HPDE6-E6E7 (cell line): ENCODE data around the gene SYNPR.
"Not testable (repeated sequence)": the region's sequence is repeated elsewhere in the genome, so short reads cannot be mapped to it uniquely, and the experiment has no call there.

Source experiments
- DNase-seq: peaks from one replicate; pipeline ENCODE4 v3.0.0; 2011; ENCODE audit warnings: missing footprints; ENCODE audit errors: extremely low spot score

The SYNPR gene

DNA sequence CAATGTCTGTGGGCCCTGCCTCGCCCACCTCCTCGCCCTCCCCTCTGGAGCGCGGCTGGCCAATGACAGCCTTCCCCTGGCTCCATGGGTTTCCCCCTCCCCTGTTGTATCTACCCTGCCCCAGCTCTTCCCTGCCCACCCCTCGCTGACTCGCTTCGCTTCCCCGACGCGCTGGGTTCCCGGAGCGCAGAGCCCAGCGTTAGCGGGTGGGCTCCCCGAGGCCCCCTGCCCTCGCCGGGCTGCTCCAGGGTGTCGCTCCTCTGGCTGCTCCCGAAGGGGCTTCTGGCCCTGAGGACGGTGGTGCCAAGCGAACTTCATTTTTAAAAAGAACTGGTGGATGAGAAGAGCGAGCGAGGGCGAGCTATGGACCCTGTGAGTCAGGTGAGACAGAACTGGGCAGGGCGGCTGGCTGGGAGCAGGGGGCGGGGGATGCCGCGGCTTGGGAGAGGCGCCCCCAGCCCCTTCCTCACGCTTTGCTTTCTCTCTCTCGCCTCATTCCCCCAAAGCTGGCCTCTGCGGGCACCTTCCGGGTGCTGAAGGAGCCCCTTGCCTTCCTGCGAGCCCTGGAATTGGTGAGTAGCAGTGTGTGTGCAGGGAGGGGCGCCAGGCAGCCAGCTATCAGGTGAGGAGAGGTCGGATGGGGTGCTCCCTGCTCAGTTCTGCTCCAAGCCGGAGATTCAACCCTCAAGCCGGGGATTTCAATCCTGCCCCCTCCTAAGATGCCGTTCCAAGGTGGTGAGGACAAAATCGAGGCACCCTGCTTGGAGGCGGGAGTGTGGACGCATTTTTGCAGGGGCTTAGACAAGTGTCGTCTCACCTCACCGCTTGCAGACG, at the start of gene SYNPR:
Gene SYNPR, plus strand, starts transcription at position 138 of the 834 bp plus-strand sequence.
- DNase-seq = no peak

DNA sequence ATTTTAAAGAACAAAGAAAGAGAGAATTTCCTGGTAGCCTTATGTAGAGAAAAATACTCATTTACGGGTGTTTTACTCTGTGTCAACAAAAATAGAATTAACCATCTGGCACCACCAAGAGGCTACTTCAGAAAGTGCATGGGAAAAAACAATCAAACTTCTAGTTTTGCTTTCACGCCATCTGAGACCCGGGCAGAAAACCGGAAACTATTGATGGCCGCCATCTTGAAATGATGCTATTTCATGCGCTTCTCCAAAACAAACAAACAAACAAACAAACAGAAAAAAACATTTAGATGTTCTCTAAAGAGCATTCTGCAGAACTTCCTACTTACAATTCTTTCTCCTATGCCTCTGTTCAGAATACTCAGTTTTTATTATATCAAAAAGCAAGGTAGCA, 49.4 kb upstream of the SYNPR start:
- peak; percentile 1 for DNase-seq

DNA sequence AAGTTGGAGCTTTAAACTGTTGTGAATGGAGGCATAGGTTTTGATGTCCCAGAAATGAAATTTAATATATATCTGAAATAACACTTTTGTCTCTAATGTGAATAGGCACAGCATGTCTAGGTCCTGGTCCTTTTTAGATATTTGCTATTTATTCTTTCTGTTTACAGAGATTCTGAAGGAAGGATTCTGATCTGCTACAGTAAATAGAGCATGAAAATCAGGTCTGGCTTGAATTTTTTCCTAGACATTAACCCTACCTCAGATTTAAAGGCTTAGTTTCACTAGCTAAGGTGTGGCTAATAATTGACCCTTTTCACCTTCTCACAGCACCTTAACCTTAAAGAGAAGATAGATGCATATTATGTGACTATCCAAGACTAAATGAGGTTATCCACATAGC, 48.0 kb upstream of the SYNPR start:
- no peak for DNase-seq

DNA sequence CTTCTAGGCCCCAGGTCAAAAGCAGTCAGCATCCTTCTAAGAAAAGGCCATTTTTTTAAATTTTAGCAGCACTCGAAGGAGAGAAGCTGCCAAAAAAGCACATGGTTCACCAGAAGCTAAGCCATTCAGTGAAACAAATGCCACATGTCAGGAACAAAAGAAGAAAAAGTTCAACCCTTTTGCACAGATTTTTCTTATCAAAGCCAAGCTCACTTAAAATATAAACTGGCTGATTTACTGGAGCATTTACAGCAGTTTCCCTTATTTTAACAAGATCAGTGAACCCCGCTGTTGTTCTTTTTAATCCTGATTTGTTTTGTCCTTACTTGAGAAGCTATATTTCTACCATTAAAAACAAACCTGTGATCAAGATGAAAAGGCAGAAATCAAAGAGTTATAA, 46.5 kb upstream of the SYNPR start:
- no peak for DNase-seq

DNA sequence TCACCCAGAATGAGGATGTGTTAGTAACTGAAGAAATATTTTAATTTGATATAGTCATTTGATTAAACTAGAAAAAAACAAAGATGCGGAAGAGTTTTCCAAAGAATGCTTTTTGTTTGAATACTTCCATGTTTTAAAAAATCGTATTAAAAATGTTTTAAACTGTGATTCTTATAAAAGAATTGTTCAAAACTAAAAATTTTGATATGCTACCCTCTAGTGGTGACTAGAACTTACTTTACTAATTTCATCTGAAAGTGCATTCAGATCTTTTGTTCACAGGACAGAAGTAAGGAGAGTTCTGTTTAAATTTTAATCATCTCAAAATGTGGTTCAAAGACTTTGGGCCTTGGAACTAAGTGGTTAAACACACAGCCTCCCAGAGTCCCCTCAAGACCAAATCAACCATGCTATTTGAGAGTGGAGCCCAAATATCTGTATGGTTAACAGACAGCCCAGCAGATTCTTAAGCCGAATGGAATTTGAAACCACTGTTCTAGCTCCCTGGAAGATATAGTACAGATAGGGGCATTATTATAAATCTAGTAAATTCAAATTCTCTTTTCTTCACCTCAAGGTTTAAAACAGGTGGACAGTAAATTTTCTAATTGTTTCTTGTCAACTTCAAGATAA, 45.2 kb upstream of the SYNPR start:
- no peak for DNase-seq

DNA sequence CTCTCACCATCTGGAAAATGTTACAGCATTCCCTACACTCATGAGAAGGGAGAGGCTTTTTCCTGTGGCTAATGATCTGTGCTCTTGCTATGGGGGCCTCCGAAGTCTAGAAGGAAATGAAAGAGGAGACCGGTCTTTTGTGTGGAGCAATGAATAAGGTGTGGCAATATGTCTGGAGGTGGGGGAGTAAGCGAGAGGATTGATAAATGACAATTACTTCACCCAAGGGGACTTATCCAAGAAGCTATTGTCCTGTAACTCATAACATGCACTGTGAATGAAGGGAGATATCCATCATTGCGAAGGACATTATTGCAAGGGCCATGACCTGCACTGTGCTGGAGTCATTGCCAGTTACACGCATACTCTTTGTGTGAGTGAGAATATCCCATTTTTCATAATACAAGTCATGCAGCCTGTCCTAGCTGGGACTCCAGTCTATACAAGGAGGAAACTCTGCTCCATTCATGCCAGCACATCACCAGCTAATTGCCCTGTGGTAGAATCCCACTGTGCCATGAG, 37.7 kb upstream of the SYNPR start:
- DNase-seq = no peak

DNA sequence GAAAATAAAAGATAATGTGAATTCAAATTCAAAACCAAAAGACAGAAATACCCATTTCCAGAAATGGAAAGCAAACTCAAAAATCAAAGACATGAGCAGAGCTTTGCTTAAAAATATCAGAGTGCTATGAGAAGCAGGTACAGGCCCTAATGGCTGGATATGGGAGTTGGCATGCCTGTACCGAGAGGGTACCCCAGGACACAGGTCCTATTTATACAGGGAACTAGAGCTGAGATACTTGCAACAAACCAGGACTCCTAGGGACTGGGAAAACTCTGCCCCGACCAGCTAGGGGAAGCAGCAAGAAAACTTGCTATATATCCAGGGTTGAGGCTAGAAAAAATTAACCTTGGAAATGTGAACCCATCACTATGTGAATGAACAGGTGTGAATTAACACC, 36.0 kb upstream of the SYNPR start:
- DNase-seq = no peak

DNA sequence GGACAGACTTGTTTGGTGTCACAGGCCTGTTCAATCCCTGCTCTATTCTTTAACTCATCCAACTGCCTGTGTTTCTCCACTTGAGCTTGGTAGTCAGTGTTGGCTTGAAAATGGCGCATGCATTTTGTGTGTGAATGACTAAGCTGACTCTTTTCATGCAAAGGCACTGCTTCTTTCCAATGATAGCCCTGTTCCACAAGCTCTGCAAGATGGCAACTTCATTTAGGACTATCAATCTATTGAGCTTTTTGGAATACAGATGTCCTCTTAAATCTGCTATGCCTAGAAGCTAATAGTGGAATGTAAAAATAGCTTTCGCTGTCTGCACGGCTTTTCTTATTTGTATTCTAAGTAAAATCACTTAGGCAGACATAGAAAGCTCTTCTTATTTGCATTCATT, 33.6 kb upstream of the SYNPR start:
- DNase-seq = no peak

DNA sequence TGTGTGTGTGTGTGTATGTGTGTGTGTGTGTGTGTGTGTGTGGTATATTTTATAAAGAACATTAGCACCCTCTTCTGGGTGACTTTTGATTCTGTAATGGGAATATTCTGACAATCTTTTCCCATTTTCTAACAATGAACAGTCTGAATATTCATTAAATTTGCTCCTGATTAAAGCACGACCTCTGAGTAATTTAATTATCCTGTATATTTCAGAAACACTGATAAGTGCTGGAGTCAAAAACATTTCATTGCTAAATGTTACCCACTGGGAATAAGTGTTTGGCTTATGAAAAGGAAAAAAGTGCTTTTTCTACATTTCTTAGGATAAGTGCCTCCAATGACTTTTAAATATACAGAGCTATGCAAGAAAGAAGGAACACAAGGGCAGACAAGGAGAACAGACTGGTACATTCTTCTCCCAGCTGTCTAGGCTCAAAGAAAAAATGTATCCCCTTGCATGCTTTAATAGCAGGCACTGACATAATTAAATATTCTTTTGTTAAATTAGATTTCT, 32.3 kb upstream of the SYNPR start:
- no peak for DNase-seq

DNA sequence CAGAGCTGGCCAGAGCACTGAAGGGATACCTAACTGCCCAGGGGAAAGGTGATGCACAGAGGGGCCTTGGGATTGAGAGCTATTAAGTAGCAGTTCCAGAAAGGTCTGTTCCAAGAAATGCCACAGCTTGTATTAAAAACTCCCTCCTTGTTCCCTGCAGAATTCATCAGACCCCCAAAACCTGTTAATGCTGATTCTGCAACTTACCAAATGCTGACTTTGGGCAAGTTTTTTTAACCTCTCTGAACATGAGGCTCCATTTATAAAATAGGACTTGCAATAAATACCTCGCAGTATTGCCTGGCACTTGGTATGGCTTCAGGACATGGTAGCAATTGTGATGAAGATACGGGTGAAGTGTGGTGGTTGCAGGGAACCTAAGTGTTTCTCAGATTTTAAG, 30.1 kb upstream of the SYNPR start:
- DNase-seq = no peak

DNA sequence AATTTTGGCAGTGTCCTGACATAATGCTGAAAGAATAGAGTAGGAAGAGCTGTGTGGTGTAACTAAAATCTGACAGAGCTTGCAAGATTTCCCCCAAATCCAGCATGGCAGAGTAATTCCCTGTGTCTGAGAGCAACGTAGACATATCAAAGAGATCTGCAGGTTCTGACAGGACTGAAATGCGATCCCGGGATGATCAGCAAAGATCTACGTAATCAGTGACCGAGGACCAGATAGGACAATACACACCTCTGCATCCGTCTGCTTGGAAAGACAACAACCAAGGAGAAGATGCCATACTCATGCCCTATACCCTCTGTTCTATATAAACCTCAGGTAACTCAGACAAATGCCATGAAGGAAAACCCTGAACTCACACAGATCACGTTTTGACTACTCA, 26.6 kb upstream of the SYNPR start:
- peak; percentile 1 for DNase-seq

DNA sequence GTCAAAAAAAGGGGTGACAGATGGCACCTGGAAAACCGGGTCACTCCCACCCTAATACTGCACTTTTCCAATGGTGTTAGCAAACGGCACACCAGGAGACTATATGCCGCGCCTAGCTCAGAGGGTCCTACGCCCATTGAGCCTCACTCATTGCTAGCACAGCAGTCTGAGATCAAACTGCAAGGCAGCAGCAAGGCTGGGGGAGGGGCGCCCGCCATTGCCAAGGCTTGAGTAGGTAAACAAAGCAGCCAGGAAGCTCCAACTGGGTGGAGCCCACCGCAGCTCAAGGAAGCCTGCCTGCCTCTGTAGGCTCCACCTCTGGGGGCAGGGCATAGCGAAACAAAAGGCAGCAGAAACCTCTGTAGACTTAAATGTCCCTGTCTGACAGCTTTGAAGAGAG, 22.3 kb upstream of the SYNPR start:
- not testable (repeated sequence) for DNase-seq

DNA sequence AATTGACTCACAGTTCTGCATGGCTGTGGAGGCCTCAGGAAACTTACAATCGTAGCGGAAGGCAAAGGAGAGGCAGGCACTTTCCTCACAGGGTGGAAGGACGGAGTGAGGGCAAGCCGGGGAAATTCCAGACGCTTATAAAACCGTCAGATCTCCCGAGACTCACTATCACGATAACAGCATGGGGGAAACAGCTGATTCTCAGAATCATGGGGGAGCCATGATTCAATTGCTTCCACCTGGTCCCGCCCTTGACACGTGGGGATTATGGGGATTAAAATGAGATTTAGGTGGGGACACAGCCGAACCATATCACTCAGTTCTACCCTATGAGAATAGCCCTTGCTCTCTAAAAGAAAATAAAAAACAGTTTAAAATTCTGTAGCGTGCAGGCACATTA, 13.4 kb upstream of the SYNPR start:
- DNase-seq = no peak

DNA sequence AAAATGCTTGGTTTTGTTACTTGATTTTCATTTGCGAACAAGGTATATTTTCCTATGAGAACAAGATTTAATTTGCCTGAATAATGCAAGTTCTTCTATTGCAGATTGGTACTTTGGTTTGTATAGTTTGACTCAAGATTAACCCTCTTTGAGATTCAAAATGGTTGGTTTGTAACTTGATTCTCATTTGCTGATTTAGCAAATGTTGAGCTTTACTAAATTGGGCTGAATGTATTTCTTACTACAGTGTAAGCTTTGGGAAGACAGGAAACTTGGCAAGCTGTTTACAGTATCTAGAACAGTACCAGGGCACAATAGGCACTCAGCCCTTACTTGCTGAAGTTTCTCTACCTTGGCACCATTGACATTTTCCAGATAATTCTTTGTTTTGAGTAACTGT, 3.7 kb upstream of the SYNPR start:
- DNase-seq = no peak

DNA sequence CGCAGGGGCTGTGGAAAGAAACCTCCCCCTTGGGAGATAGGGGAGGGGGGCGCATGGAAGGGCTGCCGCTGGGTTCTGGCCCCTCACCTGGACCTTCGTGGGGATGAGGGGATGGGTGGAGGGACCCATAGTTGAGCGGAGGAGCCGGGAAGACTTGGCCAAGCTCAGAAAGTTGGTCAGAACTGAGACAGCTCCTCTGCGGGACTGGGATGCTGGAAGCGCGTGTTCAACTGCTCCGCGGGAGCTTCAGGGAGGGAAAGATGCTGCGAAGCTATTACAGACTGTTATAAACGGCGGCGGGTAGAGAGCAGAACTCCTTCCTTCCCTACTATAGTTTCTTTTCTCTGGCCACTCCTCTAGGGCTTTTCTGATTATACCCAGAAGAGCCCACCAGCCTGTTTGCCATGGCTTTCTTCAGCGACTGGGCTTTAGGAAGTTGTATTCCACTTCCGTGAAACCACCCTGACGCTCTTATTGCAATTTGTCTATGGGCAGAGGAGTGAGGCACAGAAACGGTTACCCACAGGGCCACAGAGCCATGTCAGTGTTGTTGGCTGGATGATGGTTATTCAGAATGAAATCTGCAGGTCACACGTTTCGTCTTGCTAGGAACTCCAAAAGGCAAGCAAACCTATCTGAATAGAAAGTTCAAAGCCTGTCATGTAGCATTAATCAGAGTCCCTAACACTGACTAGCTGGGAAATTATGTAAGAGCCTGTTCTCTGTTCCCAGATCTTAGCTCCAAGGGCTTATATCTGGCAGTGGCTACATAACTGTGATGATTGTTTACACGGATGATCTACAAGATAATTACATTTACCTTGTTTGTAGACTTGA, 1.1 kb downstream of the SYNPR start:
- no peak for DNase-seq

DNA sequence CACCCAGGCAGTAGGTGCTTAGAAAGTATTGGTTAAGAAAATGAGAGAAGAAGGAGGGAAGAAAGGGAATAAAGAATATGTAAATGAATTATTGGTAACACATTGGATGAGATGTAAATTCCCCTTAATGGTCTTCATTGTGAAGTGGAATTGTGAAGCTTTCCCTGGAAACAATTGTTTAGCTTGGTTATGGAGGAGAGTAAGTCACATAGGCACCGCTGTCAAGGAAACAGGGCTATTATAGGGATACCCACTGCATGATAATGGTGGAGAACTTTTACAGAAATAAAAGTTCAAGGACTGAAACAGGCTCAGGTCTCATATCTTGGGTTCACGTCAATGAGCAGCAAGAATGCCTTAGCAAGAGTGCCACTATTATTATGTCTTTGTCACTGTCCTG, 9.5 kb downstream of the SYNPR start:
- no peak for DNase-seq

DNA sequence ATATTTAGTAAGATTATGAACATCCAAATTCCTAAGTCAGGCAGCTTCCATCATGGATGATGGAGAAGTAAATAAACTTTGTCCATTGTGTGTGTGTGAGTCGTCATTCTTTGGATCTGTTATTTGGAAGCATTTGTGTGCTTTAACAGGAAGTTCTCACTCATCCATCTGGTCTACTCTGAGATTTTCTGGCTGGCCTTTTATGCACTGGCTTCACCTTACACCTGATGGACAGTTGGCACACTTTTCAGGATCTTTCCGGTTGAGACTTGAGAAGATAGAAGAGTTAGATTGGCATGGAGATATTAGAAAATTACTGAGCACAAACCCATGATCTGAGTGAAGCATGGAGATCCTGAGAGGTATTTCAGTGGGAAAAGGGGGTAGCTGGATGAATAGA, 12.6 kb downstream of the SYNPR start:
- no peak for DNase-seq

DNA sequence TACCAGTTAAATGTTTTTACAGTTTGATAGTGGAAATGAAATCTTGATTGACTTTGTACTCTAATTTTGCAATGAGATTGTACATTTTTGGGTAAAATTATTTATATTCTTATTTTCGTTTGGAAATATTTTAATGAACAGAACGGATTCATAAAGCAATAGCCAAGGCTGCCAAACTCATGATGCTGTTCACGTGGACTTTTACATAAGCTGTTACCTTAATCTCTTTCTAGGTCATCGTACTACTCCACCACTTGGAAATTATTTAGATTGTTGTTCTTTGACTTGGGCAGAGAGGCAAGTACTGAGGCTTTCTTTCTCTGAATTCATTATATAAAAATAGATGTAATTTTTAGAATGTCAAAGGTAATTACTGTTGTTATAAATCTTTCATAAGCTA, 16.2 kb downstream of the SYNPR start:
- no peak for DNase-seq

DNA sequence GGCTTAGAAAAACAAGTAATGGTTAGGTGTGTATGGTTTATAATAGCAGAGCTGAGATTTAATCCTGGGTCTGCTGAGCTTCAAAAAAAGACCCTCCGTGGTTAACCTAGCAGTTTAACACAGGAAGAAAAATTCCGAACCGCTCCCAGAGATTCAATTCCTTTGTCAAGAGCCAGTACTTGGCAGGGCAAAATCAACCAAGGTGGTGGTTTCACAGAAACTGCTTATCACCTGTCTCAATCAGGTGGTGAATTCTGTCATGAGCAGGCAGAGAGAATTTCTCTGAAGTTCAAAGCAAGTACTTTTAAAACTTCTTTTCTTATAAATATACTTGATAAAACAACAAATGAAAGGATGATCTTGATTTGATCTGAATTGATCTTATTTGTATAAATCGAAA, 17.2 kb downstream of the SYNPR start:
- DNase-seq = no peak

DNA sequence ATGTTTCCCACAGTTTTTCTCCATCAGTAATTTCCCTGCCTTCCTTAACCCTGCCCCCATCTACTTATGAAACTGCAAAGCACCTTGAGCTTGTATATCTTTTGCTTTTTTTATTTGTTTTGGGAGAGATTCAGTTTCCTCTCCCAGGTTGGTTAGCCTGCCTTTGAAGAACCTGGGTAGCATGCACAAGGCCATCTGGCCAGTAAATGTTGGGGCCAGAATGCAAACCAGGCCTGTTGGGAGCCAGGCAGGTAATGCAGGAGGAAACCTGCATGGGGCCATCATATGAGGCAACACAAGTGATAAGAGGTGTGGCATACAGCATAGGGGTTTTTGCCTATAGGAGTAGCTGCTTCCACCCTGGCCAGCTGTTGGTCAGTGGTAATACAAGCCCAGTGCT, 17.7 kb downstream of the SYNPR start:
- no peak for DNase-seq

DNA sequence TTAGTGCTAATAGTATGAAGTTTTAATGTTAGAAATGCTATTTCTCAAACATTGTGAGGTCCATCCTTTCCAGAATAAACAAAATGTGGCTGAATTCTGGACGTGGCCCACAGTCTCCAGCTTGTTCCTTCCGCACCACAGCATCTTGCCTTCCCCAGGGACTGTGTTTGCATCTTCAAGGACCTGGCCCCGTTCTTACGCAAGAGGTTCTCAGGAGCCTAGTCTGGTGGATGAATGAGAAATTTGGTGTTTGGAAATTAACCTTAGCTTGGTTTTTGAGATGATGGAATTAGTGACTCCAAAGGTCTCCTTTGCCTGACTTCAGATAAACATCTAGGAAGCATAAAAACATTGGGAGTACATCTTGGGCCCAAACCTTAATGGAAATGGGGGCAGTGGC, 18.1 kb downstream of the SYNPR start:
- DNase-seq = no peak

DNA sequence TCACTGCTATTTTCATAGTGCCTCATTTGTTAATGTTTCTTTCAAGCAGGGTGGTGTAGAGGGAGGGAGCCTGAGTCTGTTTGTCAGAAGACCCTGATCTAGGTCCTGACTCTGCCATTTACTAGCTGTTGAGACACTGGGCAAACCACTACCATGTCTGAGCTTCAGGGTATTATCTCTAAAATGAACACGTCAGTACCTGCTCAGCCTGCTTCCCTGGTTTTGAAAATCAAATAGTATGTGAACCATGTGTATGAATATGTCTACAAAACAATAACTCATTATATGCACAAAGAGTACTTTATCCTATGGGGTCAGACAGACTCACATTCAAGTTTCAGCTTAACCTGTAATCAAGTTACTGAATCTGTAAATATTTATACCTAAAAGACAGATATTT, 25.1 kb downstream of the SYNPR start:
- DNase-seq = peak; percentile 0
